Neural crest cell (in vitro differentiated cells): ENCODE data around the gene NXPE1. TPM values are rescaled to one million over a fixed set of nuclear protein-coding genes. Genes with fewer than 3 reads are reported as not detected.

ENCODE experiments used
- DNase-seq: peaks from one replicate; pipeline ENCODE4 v3.0.0; 2021; ENCODE audit warnings: low read depth, mixed read lengths, low spot score
- H3K27ac Mint-ChIP-seq: one replicate; pipeline ENCODE4 v1.8.0; 2021; ENCODE audit warnings: mild to moderate bottlenecking, mixed read lengths; ENCODE audit not compliant: unreplicated experiment
- H3K27me3 Mint-ChIP-seq: 2 replicates; pipeline ENCODE4 v1.8.0; 2021; ENCODE audit warnings: low read depth, mild to moderate bottlenecking, mixed read lengths
- H3K36me3 Mint-ChIP-seq: 2 replicates; pipeline ENCODE4 v1.8.0; 2021; ENCODE audit warnings: low read depth, mild to moderate bottlenecking, mixed read lengths
- H3K4me1 Mint-ChIP-seq: 2 replicates; pipeline ENCODE4 v1.8.0; 2021; ENCODE audit warnings: mixed read lengths
- H3K4me3 Mint-ChIP-seq: one replicate; pipeline ENCODE4 v1.8.0; 2021; ENCODE audit warnings: mild to moderate bottlenecking, mixed read lengths
- H3K9me3 Mint-ChIP-seq: 2 replicates; pipeline ENCODE4 v1.8.0; 2021; ENCODE audit warnings: mixed read lengths
- total RNA-seq: library from RNA; stranded (reverse); gene quantifications from 2 replicates; pipeline ENCODE4 v1.2.1, GENCODE V29; 2021
- TF ChIP-seq, protein P1 (sequence below): fragments of 200-600 bp; sonication (generic); conservative IDR thresholded peaks from 2 replicates; pipeline ENCODE4 v1.5.0; 2021; ENCODE audit warnings: antibody characterized with exemption, mild to moderate bottlenecking

Gene NXPE1
- total RNA-seq, 1 donor from 2014 or later: not detected

DNA sequence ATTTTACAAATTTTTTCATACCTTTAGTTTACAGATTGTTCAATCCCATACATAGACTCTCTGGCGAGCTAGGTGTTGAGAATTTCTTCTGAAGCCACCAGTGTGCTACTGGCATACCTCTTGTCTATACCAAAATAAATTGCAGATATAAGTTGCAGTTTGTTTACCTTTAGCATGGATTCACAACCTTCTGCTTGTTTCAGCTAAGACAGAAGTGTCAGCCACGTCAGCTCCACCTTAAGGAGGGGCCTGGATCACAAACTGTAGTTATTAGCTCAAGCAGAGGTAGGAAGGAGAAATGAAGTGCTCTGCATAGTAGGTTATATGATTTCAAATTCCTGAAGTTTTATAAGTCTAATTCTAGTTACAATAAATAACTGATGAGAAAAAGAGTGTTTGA is 35.9 kb upstream of the NXPE1 start, which contains the start of gene NXPE4:
Gene NXPE4 (minus strand): TSS at position 216 of the 400 bp plus-strand sequence. CDS start 1,027 bp downstream, outside the sequence.
- H3K4me1 Mint-ChIP-seq: no peaks in the 10 kb centered on the region
- no peak within 1 kb of the TSS for H3K4me3 Mint-ChIP-seq
- peaks cover 23% of the 10 kb centered on the region for H3K27me3 Mint-ChIP-seq
- no peak for DNase-seq
- TF ChIP-seq, protein P1, sequence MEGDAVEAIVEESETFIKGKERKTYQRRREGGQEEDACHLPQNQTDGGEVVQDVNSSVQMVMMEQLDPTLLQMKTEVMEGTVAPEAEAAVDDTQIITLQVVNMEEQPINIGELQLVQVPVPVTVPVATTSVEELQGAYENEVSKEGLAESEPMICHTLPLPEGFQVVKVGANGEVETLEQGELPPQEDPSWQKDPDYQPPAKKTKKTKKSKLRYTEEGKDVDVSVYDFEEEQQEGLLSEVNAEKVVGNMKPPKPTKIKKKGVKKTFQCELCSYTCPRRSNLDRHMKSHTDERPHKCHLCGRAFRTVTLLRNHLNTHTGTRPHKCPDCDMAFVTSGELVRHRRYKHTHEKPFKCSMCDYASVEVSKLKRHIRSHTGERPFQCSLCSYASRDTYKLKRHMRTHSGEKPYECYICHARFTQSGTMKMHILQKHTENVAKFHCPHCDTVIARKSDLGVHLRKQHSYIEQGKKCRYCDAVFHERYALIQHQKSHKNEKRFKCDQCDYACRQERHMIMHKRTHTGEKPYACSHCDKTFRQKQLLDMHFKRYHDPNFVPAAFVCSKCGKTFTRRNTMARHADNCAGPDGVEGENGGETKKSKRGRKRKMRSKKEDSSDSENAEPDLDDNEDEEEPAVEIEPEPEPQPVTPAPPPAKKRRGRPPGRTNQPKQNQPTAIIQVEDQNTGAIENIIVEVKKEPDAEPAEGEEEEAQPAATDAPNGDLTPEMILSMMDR: no peak
- no peak within 1 kb of the TSS for H3K27ac Mint-ChIP-seq
- H3K36me3 Mint-ChIP-seq: no peaks in the 10 kb centered on the region
- no peaks in the 10 kb centered on the region for H3K9me3 Mint-ChIP-seq

DNA sequence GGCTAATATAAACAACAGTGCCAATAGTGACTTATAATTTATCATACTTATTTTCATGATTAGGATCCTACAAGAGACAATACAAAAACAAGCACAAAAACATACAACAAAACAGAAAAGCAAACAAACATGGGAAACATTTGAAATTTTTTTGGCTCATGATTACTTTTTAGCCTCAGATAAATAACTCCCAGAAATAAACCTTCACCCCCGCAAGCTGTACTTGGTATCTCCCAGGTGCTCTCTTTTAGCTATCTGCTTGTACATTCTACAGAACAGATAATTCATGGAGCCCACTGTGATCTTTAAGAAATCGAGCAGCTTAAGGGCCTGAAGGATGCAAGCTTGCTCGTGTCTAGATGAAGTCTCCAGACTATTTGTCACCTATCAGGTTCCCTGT is 35.0 kb upstream of the NXPE1 start:
- no peak for DNase-seq
- Mint-ChIP-seq H3K4me3 (no peak overlapping the region), H3K27me3 (peaks cover 23% of the 10 kb centered on the region), H3K9me3 (no peaks in the 10 kb centered on the region), H3K36me3 (no peaks in the 10 kb centered on the region), H3K27ac (no peak overlapping the region), H3K4me1 (no peaks in the 10 kb centered on the region)
- TF ChIP-seq, protein P1: no peak

DNA sequence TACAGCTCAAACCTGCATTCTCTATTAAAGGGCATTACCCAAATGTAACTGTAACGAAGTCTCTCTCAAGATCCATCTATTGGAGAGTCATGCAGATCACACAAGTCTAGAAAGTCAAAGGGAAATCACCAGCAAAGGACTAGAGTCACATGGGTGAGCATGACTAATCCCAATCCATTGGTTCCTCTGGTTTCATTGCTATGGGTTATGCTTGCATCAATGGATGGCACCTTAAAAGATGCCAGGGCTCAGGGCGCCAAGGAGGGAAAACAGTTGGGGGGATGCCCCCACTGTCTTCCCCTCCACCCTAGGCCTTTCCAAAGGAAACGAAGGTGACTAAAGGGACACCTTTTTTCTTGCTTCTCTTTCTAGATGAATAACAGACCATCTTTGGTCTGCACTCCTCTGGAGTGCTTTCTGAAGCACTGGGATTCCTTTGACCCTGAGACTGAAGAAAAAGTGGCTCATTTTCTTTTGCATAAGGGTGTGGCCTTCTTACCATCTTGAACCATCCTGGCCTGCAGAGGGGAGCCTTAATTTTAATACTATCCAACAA is 27.8 kb upstream of the NXPE1 start:
- no peak overlapping the region for H3K27ac Mint-ChIP-seq
- DNase-seq: no peak
- TF ChIP-seq, protein P1: no peak
- peaks cover 11% of the 10 kb centered on the region for H3K27me3 Mint-ChIP-seq
- no peaks in the 10 kb centered on the region for H3K4me1 Mint-ChIP-seq
- no peak overlapping the region for H3K4me3 Mint-ChIP-seq
- H3K9me3 Mint-ChIP-seq: peaks cover 30% of the 10 kb centered on the region
- H3K36me3 Mint-ChIP-seq: peaks cover 6% of the 10 kb centered on the region

DNA sequence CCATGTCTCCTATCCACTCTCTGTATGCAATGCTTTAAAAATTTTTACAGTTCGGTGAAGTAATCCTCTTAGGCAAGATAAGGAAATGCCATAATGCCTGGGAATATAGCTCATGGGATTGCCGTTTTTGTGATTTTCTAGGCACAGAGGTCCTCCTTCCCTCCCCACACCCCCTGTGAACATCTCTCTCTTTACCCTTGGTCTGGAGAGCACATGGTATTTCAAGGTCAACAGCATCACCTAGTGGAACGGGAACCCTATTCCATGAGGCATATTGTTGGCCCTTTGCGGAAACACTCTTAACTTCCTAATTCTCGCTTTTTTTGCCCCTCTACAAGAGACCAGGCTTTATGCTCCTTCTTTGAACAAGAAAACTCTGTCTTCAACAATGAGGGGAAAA is 27.1 kb upstream of the NXPE1 start:
- TF ChIP-seq, protein P1: no peak
- peaks cover 30% of the 10 kb centered on the region for H3K9me3 Mint-ChIP-seq
- H3K27ac Mint-ChIP-seq: no peak overlapping the region
- H3K36me3 Mint-ChIP-seq: peaks cover 6% of the 10 kb centered on the region
- DNase-seq: no peak
- no peaks in the 10 kb centered on the region for H3K4me1 Mint-ChIP-seq
- H3K4me3 Mint-ChIP-seq: no peak overlapping the region
- H3K27me3 Mint-ChIP-seq: peaks cover 4% of the 10 kb centered on the region

DNA sequence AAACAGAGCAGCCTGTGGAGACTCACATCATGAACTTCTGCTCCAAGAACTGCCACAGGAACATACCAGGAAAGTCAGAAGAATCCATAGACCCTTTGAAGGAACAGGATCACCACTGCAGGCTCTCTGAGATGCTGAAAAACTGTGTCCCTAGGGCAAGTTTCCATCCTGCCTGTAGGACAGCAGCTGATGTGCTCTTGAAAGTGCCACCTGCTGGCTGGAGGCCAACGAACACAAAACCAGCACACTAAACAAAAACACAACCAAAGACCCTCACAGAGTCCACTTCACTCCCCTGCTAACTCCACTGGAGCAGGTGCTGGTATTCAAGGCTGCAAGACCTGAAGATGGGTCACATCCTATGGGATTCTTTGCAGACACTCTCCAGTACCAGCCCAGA is 12.0 kb upstream of the NXPE1 start:
- DNase-seq: no peak
- H3K27me3 Mint-ChIP-seq: peaks cover 9% of the 10 kb centered on the region
- no peak overlapping the region for H3K27ac Mint-ChIP-seq
- H3K4me1 Mint-ChIP-seq: no peaks in the 10 kb centered on the region
- H3K36me3 Mint-ChIP-seq: no peaks in the 10 kb centered on the region
- H3K9me3 Mint-ChIP-seq: peaks cover 13% of the 10 kb centered on the region
- H3K4me3 Mint-ChIP-seq: no peak overlapping the region
- TF ChIP-seq, protein P1: no peak
